K562 (cell line): ENCODE measurements around the gene TMEM60. TPM values are rescaled to one million over a fixed set of nuclear protein-coding genes. Genes with fewer than 3 reads are reported as not detected.

ENCODE experiments used
- ARID2 ChIP-seq: fragments of 450-650 bp; IDR thresholded peaks from 2 replicates; pipeline ENCODE4 v1.6.1; 2017; ENCODE audit warnings: antibody characterized with exemption, mild to moderate bottlenecking
- CREBBP ChIP-seq: IDR thresholded peaks from one replicate; pipeline ENCODE4 v1.6.1; 2012; ENCODE audit warnings: low read depth, mild to moderate bottlenecking, control low read depth, inconsistent platforms, low read length
- ESRRA ChIP-seq: fragments of 450-650 bp; IDR thresholded peaks from 2 replicates; pipeline ENCODE4 v1.6.1; 2014; ENCODE audit warnings: low read depth, mild to moderate bottlenecking, moderate library complexity, borderline replicate concordance
- GABPB1 ChIP-seq: sonication (generic); formaldehyde crosslinking; IDR thresholded peaks from 2 replicates; pipeline ENCODE4 v1.8.0; 2022; ENCODE audit warnings: mild to moderate bottlenecking, missing genetic modification reagents
- GTF2A2 ChIP-seq: IDR thresholded peaks from 2 replicates; pipeline ENCODE4 v1.6.1; 2016; ENCODE audit warnings: mild to moderate bottlenecking, missing genetic modification characterization, missing compliant biosample characterization
- KAT8 ChIP-seq: fragments of 450-650 bp; IDR thresholded peaks from 2 replicates; pipeline ENCODE4 v1.6.1; 2016; ENCODE audit warnings: low read depth, mild to moderate bottlenecking
- KHSRP ChIP-seq: fragments of 450-650 bp; IDR thresholded peaks from 2 replicates; pipeline ENCODE4 v1.6.1; 2017
- KLF16 ChIP-seq: IDR thresholded peaks from 2 replicates; pipeline ENCODE4 v1.6.1; 2016; ENCODE audit warnings: antibody characterized with exemption
- MXD1 ChIP-seq: fragments of 250-450 bp; sonication (Bioruptor Pico); IDR thresholded peaks from 2 replicates; pipeline ENCODE4 v1.8.0; 2021; ENCODE audit warnings: borderline replicate concordance, mild to moderate bottlenecking, moderate library complexity; ENCODE audit not compliant: poor library complexity, severe bottlenecking
- RBM25 ChIP-seq: fragments of 200-400 bp; formaldehyde crosslinking; IDR thresholded peaks from 2 replicates; pipeline ENCODE4 v1.6.1; 2018; ENCODE audit warnings: low read length, low read depth, moderate library complexity; ENCODE audit not compliant: severe bottlenecking
- SRSF9 ChIP-seq: fragments of 200-400 bp; formaldehyde crosslinking; IDR thresholded peaks from 2 replicates; pipeline ENCODE4 v1.6.1; 2017; ENCODE audit warnings: low read depth, low read length, borderline replicate concordance
- STAT5A ChIP-seq: IDR thresholded peaks from 2 replicates; pipeline ENCODE4 v1.6.1; 2012; ENCODE audit warnings: low read length, inconsistent platforms, borderline replicate concordance
- ZFPM2 ChIP-seq: fragments of 250-450 bp; sonication (Bioruptor Pico); IDR thresholded peaks from 2 replicates; pipeline ENCODE4 v1.5.1; 2022; ENCODE audit warnings: mild to moderate bottlenecking
- ZSCAN32 ChIP-seq: fragments of 450-650 bp; formaldehyde crosslinking; IDR thresholded peaks from 2 replicates; pipeline ENCODE4 v1.4.0; 2020; ENCODE audit warnings: mild to moderate bottlenecking, moderate library complexity
- polyA plus RNA-seq, 8 experiments: library from polyadenylated mRNA; depleted of rRNA in 4 of 8; stranded (reverse) in 5 of 8; unstranded in 3 of 8; fragments of >200 nt; fragmentation: Nextera tagmentation in 2 of 8; fragmentation: Illumina TruSeq in 1 of 8; extraction: Ambion mirVana in 2 of 8; extraction: Trizol in 1 of 8; gene quantifications; 2 replicates each; pipeline versions ENCODE4 v1.2.1 to v1.2.3, GENCODE V29; 2011 to 2014; ENCODE audit warnings: inconsistent platforms in 1 of 8, missing spikeins in 1 of 8
- total RNA-seq, 7 experiments: library from RNA; depleted of rRNA in 6 of 7; stranded (reverse); fragments of >200 nt in 6 of 7; fragmentation: Illumina TruSeq in 2 of 7; extraction: Trizol in 2 of 7; gene quantifications; 2 replicates each; pipeline versions ENCODE4 v1.2.1 to v1.2.3, GENCODE V29; 2011 to 2021; ENCODE audit warnings: low replicate concordance in 1 of 7
- TF ChIP-seq, protein P1 (sequence below): fragments of 250-450 bp; sonication (Bioruptor Pico); IDR thresholded peaks from 2 replicates; pipeline ENCODE4 v1.5.0; 2021
- TF ChIP-seq, protein P2 (sequence below), 2 experiments: IDR thresholded peaks in 1 of 2; conservative IDR thresholded peaks in 1 of 2; 2 replicates each; pipeline ENCODE4 v1.6.1; 2016; ENCODE audit warnings: low read depth in 2 of 2, mild to moderate bottlenecking in 1 of 2, missing compliant biosample characterization in 1 of 2, missing genetic modification characterization in 1 of 2, moderate library complexity in 1 of 2
- TF ChIP-seq, protein P3 (sequence below): sonication (generic); formaldehyde crosslinking; IDR thresholded peaks from 2 replicates; pipeline ENCODE4 v1.8.1; 2023; ENCODE audit warnings: mild to moderate bottlenecking, missing genetic modification reagents

The TMEM60 gene
- total and polyA plus RNA-seq, 9 of the 15 experiments (the other 6 are each of a cell fraction or from before 2014, with no cell fraction given) = 12.5 to 140 (median 38.4) TPM

GRCh38 chr7:77798394-77799077 lies at the start of gene TMEM60, which contains the start of gene PHTF2 (continued):
- TF ChIP-seq, protein P1, sequence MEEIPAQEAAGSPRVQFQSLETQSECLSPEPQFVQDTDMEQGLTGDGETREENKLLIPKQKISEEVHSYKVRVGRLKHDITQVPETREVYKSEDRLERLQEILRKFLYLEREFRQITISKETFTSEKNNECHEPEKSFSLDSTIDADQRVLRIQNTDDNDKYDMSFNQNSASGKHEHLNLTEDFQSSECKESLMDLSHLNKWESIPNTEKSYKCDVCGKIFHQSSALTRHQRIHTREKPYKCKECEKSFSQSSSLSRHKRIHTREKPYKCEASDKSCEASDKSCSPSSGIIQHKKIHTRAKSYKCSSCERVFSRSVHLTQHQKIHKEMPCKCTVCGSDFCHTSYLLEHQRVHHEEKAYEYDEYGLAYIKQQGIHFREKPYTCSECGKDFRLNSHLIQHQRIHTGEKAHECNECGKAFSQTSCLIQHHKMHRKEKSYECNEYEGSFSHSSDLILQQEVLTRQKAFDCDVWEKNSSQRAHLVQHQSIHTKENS = no peak
- TF ChIP-seq ESRRA = peak; percentile 44; the same call in 1 of the 2 replicates
- TF ChIP-seq, protein P2, sequence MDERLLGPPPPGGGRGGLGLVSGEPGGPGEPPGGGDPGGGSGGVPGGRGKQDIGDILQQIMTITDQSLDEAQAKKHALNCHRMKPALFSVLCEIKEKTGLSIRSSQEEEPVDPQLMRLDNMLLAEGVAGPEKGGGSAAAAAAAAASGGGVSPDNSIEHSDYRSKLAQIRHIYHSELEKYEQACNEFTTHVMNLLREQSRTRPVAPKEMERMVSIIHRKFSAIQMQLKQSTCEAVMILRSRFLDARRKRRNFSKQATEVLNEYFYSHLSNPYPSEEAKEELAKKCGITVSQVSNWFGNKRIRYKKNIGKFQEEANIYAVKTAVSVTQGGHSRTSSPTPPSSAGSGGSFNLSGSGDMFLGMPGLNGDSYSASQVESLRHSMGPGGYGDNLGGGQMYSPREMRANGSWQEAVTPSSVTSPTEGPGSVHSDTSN (CRISPR knock-in tag; IDR thresholded peaks at IDR 0.05; ENCODE audit: low read depth) = peak; percentile 85
- TF ChIP-seq, protein P2 (tag; conservative IDR thresholded peaks at IDR 0.05; ENCODE audit: low read depth) = peak; percentile 100
- TF ChIP-seq SRSF9 = no peak
- no peak for TF ChIP-seq GTF2A2 (tag)
- TF ChIP-seq GABPB1 (CRISPR knock-in tag) = peak; percentile 80
- TF ChIP-seq RBM25 = peak; percentile 84
- no peak for TF ChIP-seq MXD1
- no peak for TF ChIP-seq KHSRP
- TF ChIP-seq, protein P3, sequence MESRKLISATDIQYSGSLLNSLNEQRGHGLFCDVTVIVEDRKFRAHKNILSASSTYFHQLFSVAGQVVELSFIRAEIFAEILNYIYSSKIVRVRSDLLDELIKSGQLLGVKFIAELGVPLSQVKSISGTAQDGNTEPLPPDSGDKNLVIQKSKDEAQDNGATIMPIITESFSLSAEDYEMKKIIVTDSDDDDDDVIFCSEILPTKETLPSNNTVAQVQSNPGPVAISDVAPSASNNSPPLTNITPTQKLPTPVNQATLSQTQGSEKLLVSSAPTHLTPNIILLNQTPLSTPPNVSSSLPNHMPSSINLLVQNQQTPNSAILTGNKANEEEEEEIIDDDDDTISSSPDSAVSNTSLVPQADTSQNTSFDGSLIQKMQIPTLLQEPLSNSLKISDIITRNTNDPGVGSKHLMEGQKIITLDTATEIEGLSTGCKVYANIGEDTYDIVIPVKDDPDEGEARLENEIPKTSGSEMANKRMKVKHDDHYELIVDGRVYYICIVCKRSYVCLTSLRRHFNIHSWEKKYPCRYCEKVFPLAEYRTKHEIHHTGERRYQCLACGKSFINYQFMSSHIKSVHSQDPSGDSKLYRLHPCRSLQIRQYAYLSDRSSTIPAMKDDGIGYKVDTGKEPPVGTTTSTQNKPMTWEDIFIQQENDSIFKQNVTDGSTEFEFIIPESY = no peak; the same call in 1 of the 2 replicates
- no peak for TF ChIP-seq KLF16
- TF ChIP-seq ZSCAN32 (CRISPR knock-in tag) = no peak
- no peak for TF ChIP-seq ZFPM2 (CRISPR knock-in tag)
- TF ChIP-seq ARID2 = no peak
- no peak for TF ChIP-seq KAT8
- no peak for TF ChIP-seq CREBBP
- no peak; the same call in 1 of the 2 replicates for TF ChIP-seq STAT5A
